CD4-positive, alpha-beta T cell (primary cell): Measurements from ENCODE around the gene GMFB. TPM values are rescaled to one million over a fixed set of nuclear protein-coding genes. Genes with fewer than 3 reads are reported as not detected.

Experiments used
- ATAC-seq: fragments of 200-7000 bp; cut with Tn5 transposase; one replicate; pipeline ENCODE4 v1.10.0; 2022; ENCODE audit warnings: mild to moderate bottlenecking; ENCODE audit not compliant: poor library complexity
- CTCF ChIA-PET: fragments of 350-600 bp; sonication (Branson Sonifier 250); formaldehyde crosslinking; loops from one replicate; lab custom pipeline; 2021; ENCODE audit warnings: antibody characterized with exemption, inconsistent platforms; lab: Charles Lee
- POLR2A ChIA-PET: fragments of 350-600 bp; sonication (Branson Sonifier 250); formaldehyde crosslinking; loops from one replicate; lab custom pipeline; 2021; ENCODE audit warnings: antibody characterized with exemption, inconsistent platforms; lab: Charles Lee
- DNase-seq, 14 experiments: peaks; one replicate each; pipeline ENCODE4 v3.0.0-alpha.2; 2013 to 2020; ENCODE audit warnings: mixed read lengths in 2 of 14
- H3K27ac ChIP-seq, 2 donors: one replicate each; pipeline versions ENCODE4 v1.5.1 to v1.7.0; 2013; ENCODE audit warnings: low read length in 2 of 2, low read depth in 1 of 2, mild to moderate bottlenecking in 1 of 2
- H3K27me3 ChIP-seq, 2 experiments: 1 replicate in 1 of 2; 2 replicates in 1 of 2; pipeline versions ENCODE4 v1.6.1 to v1.7.0; 2013; ENCODE audit warnings: low read length in 2 of 2, control low read depth in 1 of 2, mild to moderate bottlenecking in 1 of 2, moderate library complexity in 1 of 2; ENCODE audit not compliant: insufficient read depth in 2 of 2, control insufficient read depth in 1 of 2
- H3K36me3 ChIP-seq: one replicate; pipeline ENCODE4 v1.6.1; 2013; ENCODE audit warnings: low read length, control low read depth; ENCODE audit not compliant: insufficient read depth
- H3K4me1 ChIP-seq: one replicate; pipeline ENCODE4 v1.6.1; 2013; ENCODE audit warnings: low read length, control low read depth; ENCODE audit not compliant: insufficient read depth
- H3K4me3 ChIP-seq: one replicate; pipeline ENCODE4 v1.5.1; 2013; ENCODE audit warnings: mild to moderate bottlenecking, low read length, moderate library complexity
- H3K9me3 ChIP-seq, 2 experiments: 1 replicate in 1 of 2; 2 replicates in 1 of 2; pipeline versions ENCODE4 v1.6.1 to v1.7.0; 2013; ENCODE audit warnings: low read length in 2 of 2, mild to moderate bottlenecking in 2 of 2, control low read depth in 1 of 2, moderate library complexity in 1 of 2; ENCODE audit not compliant: control insufficient read depth in 1 of 2, insufficient read depth in 1 of 2
- H3K27ac Mint-ChIP-seq: one replicate; pipeline ENCODE4 v1.8.0; 2020; ENCODE audit warnings: mixed read lengths
- H3K27me3 Mint-ChIP-seq: one replicate; pipeline ENCODE4 v1.8.0; 2021; ENCODE audit warnings: mixed read lengths
- H3K36me3 Mint-ChIP-seq: one replicate; pipeline ENCODE4 v1.8.0; 2021; ENCODE audit warnings: low read depth, mixed read lengths
- H3K4me1 Mint-ChIP-seq: one replicate; pipeline ENCODE4 v1.8.0; 2021; ENCODE audit warnings: low read depth, mixed read lengths
- H3K4me3 Mint-ChIP-seq: one replicate; pipeline ENCODE4 v1.8.0; 2020; ENCODE audit warnings: mild to moderate bottlenecking, mixed read lengths
- H3K9me3 Mint-ChIP-seq: one replicate; pipeline ENCODE4 v1.8.0; 2020; ENCODE audit warnings: mixed read lengths
- intact Hi-C, 2 experiments: fragments of 100-400 bp; cut with DNase I in 1 of 2; cut with micrococcal nuclease in 1 of 2; formaldehyde crosslinking; loops; one replicate each; pipeline versions ENCODE4 v1.15.1 to v1.9.0; 2023 to 2025; cut with DNase I, micrococcal nuclease
- total RNA-seq, 174 experiments: library from RNA in 2 of 174; stranded (reverse) in 2 of 174; gene quantifications; one replicate each; pipeline ENCODE4 v1.2.3 and lab custom pipeline; 2021 to 2026
- TF ChIP-seq, protein P1 (sequence below): fragments of 200-600 bp; IDR thresholded peaks from one replicate; pipeline ENCODE4 v1.8.0; 2022; ENCODE audit warnings: antibody characterized with exemption, mild to moderate bottlenecking

Gene GMFB
- total RNA-seq, 2 experiments from 2014 or later = 39.5 to 43.5 TPM

DNA sequence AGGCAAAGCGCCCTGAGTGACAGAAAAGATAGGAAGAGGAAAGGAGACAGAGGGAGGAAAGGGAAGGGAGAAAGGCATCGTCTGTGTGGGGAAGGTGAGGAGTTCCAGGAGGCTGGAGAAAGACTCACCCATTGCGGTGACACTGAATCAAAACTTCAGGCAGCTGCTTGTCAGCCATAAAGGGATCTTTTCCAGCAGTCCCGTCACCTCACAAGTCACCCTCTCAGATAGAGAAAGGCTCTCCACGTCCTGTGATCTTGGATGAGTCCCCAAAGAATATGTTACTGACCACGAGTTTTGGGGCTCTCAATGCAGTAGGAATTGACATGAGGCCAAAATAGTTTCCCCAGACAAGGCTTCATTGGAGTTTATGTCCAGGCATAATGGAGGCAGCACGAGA lies 9.8 kb upstream of the GMFB start:
- Mint-ChIP-seq H3K36me3 (no peaks in the 10 kb centered on the region), H3K4me3 (no peak overlapping the region), H3K27ac (no peak overlapping the region), H3K27me3 (peaks cover 30% of the 10 kb centered on the region), H3K9me3 (no peaks in the 10 kb centered on the region), H3K4me1 (no peaks in the 10 kb centered on the region)
- ATAC-seq (no peak), DNase-seq (no peak)
- H3K9me3 ChIP-seq = no peaks in the 10 kb centered on the region
- H3K4me3 ChIP-seq = no peak overlapping the region
- H3K27me3 ChIP-seq = no peaks in the 10 kb centered on the region
- TF ChIP-seq, protein P1, sequence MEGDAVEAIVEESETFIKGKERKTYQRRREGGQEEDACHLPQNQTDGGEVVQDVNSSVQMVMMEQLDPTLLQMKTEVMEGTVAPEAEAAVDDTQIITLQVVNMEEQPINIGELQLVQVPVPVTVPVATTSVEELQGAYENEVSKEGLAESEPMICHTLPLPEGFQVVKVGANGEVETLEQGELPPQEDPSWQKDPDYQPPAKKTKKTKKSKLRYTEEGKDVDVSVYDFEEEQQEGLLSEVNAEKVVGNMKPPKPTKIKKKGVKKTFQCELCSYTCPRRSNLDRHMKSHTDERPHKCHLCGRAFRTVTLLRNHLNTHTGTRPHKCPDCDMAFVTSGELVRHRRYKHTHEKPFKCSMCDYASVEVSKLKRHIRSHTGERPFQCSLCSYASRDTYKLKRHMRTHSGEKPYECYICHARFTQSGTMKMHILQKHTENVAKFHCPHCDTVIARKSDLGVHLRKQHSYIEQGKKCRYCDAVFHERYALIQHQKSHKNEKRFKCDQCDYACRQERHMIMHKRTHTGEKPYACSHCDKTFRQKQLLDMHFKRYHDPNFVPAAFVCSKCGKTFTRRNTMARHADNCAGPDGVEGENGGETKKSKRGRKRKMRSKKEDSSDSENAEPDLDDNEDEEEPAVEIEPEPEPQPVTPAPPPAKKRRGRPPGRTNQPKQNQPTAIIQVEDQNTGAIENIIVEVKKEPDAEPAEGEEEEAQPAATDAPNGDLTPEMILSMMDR = no peak
- intact Hi-C loops = no loop called here
- ChIA-PET CTCF (no interaction called here), POLR2A (no interaction called here)
- H3K27ac ChIP-seq = no peak overlapping the region
- H3K36me3 ChIP-seq = no peaks in the 10 kb centered on the region
- H3K4me1 ChIP-seq = no peaks in the 10 kb centered on the region

DNA sequence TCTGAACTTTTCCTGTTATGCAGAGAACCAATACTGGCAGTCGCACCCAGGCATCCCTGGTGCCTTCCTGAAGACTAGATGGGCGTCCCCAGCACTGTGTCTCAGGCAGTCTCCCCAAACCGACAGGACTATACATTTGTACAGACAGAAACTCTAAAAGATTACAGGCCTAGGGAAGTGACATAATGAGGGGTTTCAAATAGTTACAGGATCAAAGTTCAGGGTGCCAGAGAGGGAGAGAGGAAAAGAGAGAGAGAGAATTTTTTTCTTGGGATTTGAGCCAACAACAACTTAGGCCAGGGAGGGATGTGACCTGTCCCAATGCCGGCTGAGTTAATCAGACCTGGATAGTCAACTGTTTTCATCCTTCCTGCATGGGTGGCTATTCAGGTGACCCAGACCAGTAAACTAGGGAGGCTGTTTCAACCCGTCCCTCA lies 9.3 kb upstream of the GMFB start:
- no peak overlapping the region for H3K27ac ChIP-seq
- POLR2A ChIA-PET = no interaction called here
- intact Hi-C loops = no loop called here
- H3K36me3 ChIP-seq = no peaks in the 10 kb centered on the region
- Mint-ChIP-seq H3K27me3 (peaks cover 30% of the 10 kb centered on the region), H3K4me3 (no peak overlapping the region), H3K36me3 (no peaks in the 10 kb centered on the region), H3K4me1 (no peaks in the 10 kb centered on the region), H3K27ac (no peak overlapping the region), H3K9me3 (no peaks in the 10 kb centered on the region)
- no peak for DNase-seq
- no peaks in the 10 kb centered on the region for H3K9me3 ChIP-seq
- ATAC-seq = no peak
- TF ChIP-seq, protein P1 = no peak
- no peak overlapping the region for H3K4me3 ChIP-seq
- H3K4me1 ChIP-seq = no peaks in the 10 kb centered on the region
- no peaks in the 10 kb centered on the region for H3K27me3 ChIP-seq
- CTCF ChIA-PET = no interaction called here

DNA sequence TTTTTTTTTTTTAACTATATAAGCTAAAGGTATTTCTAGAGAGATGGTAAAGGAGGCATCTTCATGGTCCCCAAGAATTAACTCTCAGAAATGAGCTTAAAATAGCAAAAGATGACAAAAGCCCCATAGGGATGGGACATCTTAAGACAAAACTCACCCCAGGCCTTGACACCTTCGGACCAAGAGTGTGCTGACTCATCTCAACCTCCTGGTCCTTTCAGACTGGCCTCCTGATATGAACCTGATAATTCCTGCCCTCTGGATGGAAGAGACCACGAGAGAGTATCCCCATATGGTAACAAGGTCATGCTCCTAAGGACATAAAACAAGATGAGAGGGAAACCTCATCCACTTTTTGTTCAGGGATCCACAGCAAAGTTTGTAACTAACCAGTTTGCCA lies 8.4 kb upstream of the GMFB start:
- no peak overlapping the region for H3K27ac Mint-ChIP-seq
- no peak for ATAC-seq
- Histone ChIP-seq H3K27me3 (no peaks in the 10 kb centered on the region), H3K9me3 (no peaks in the 10 kb centered on the region), H3K27ac (no peak overlapping the region), H3K4me1 (no peaks in the 10 kb centered on the region), H3K36me3 (no peaks in the 10 kb centered on the region), H3K4me3 (no peak overlapping the region)
- CTCF ChIA-PET = interaction anchor here (1.4 kb wide), 1 partner anchor 13 kb away, joined by 3 read pairs; the partner anchor contains the start of gene CGRRF1
- H3K27me3 Mint-ChIP-seq = peaks cover 29% of the 10 kb centered on the region
- TF ChIP-seq, protein P1 = no peak
- no peaks in the 10 kb centered on the region for H3K9me3 Mint-ChIP-seq
- DNase-seq = no peak
- intact Hi-C loops = no loop called here
- POLR2A ChIA-PET = no interaction called here
- H3K4me3 Mint-ChIP-seq = no peak overlapping the region
- H3K4me1 Mint-ChIP-seq = no peaks in the 10 kb centered on the region
- no peaks in the 10 kb centered on the region for H3K36me3 Mint-ChIP-seq
